Measurements from ENCODE around the gene IPCEF1. TPM values are rescaled to one million over a fixed set of nuclear protein-coding genes. Genes with fewer than 3 reads are reported as not detected.
"Not testable (repeated sequence)": the region's sequence is repeated elsewhere in the genome, so short reads cannot be mapped to it uniquely, and the experiment has no call there.

The IPCEF1 gene
- total RNA-seq, 5 donors from 2014 or later (not counting 1 experiment from before 2014, with no cell fraction given), result 57.6 to 132 (median 69.4) TPM

DNA sequence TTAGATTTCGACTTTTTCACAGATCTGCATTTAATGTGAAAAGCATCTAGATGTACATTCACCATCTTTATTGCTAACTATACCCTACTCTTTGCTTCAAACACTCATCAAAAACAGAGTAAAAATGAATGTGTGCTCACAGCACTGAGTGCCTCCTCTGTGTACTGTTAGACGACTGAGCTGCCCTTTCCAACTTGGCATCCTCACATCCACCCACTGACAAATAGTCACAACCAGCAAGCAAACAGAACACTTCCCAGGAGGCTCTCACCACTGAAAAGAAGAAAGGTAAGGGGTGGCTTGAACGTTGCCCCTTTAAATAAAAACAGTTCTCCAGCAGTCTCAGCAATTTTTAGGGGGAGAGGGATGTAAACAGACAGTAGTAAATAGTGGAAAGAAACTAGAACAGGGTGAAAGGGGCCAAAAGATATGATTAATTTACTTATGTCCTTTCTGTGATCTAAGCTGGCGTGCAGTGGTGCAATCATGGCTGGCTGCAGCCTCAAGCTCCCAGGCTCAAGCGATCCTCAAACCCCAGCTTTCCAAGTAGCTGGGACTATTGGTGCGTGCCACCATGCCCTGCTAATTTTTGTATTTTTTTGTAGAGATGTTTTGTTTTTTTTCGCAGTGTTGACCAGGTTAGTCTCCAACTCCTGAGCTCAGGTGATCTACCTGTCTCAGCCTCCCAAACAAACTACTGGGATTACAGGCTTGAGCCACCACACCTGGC, 48.7 kb downstream of the IPCEF1 start:
- WGBS (ENCODE audit: insufficient coverage), result 100% methylated on average over 1 of the region's 7 CpGs
- no peak overlapping the region for H3K4me3 ChIP-seq (ENCODE audit: control insufficient read depth in 1 of 2, extremely low read depth in 1 of 2, low read length in 1 of 2)
- Mint-ChIP-seq H3K4me1 (no peaks in the 10 kb centered on the region), H3K9me3 (peaks cover 0 to 8% (median 0%) of the 10 kb centered on the region in 3 donors), H3K4me3 (no peak overlapping the region), H3K27me3 (peaks cover 0 to 6% of the 10 kb centered on the region in 2 donors), H3K36me3 (peaks cover 6% of the 10 kb centered on the region), H3K27ac (no peak overlapping the region)
- H3K36me3 ChIP-seq (ENCODE audit: control insufficient read depth in 2 of 2, extremely low read depth in 1 of 2, insufficient read depth in 1 of 2, low read length in 1 of 2), result no peaks in the 10 kb centered on the region
- ChIA-PET CTCF (no interaction called here), POLR2A (no interaction called here)
- no peaks in the 10 kb centered on the region for H3K4me1 ChIP-seq (ENCODE audit: control insufficient read depth in 1 of 2, extremely low read depth in 1 of 2, insufficient read depth in 2 of 2, low read length in 2 of 2)
- ATAC-seq (replicated peaks in 1 of 4) (no peak), DNase-seq (no peak)
- no peaks in the 10 kb centered on the region for H3K9me3 ChIP-seq
- H3K27ac ChIP-seq (ENCODE audit: low read length), result no peak overlapping the region
- H3K27me3 ChIP-seq (replicated peaks in 1 of 2; ENCODE audit: control insufficient read depth in 2 of 2, extremely low read depth in 1 of 2, insufficient read depth in 2 of 2, low read length in 1 of 2), result peaks cover 0 to 4% of the 10 kb centered on the region in 2 experiments

DNA sequence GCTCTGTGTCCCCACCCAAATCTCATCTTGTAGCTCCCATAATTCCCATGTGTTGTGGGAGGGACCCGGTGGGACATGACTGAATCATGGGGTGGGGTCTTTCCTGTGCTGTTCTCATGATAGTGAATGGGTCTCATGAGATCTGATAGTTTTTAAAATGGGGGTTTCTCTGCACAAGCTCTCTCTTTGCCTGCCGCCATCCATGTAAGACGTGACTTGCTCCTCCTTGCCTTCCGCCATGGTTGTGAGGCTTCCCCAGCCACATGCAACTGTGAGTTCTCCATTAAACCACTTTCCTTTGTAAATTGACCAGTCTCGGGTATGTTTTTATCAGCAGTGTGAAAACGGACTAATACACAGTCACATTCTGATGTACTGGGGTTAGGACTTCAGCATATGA, 49.5 kb downstream of the IPCEF1 start:
- H3K9me3 Mint-ChIP-seq; H3K4me3 Mint-ChIP-seq; DNase-seq; H3K4me1 Mint-ChIP-seq; H3K27me3 Mint-ChIP-seq; H3K27me3 ChIP-seq (replicated peaks in 1 of 2; ENCODE audit: control insufficient read depth in 2 of 2, extremely low read depth in 1 of 2, insufficient read depth in 2 of 2, low read length in 1 of 2); POLR2A ChIA-PET; H3K27ac ChIP-seq (ENCODE audit: low read length); H3K9me3 ChIP-seq; H3K36me3 ChIP-seq (ENCODE audit: control insufficient read depth in 2 of 2, extremely low read depth in 1 of 2, insufficient read depth in 1 of 2, low read length in 1 of 2); H3K27ac Mint-ChIP-seq; CTCF ChIA-PET; H3K4me1 ChIP-seq (ENCODE audit: control insufficient read depth in 1 of 2, extremely low read depth in 1 of 2, insufficient read depth in 2 of 2, low read length in 2 of 2); ATAC-seq (replicated peaks in 1 of 4); H3K4me3 ChIP-seq (ENCODE audit: control insufficient read depth in 1 of 2, extremely low read depth in 1 of 2, low read length in 1 of 2); H3K36me3 Mint-ChIP-seq: not testable (repeated sequence)
- 100% methylated on average over 2 of the region's 6 CpGs for WGBS (ENCODE audit: insufficient coverage)

DNA sequence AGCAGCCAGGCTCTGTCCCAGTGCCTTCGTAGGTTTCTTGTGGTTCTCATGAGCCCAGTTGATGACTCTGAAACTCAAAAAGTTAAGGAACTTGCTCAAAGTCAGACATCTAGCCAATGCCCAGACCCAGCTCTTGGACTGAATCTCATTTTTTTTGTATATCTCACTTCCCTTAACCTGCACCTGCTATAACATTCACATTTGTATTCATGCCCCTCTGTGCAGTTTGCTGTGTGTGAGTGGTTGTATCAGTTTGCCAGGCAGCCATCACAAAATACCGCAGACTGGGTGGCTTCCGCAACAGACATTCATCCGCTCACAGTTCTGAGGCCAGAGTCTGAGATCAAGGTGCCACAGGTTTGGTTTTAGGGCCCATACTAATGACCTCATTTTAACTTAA, 49.9 kb downstream of the IPCEF1 start:
- H3K4me1 Mint-ChIP-seq, result peaks cover 6 to 9% (median 9%) of the 10 kb centered on the region in 3 donors
- ChIA-PET CTCF (interaction anchor here in 1 of 2 donors (0.6 kb wide), 1 partner anchor 809 kb away, joined by 3 read pairs; no protein-coding TSS in a partner anchor), POLR2A (no interaction called here)
- peaks cover 0 to 4% of the 10 kb centered on the region in 2 experiments for H3K27me3 ChIP-seq (replicated peaks in 1 of 2; ENCODE audit: control insufficient read depth in 2 of 2, extremely low read depth in 1 of 2, insufficient read depth in 2 of 2, low read length in 1 of 2)
- H3K27ac ChIP-seq (ENCODE audit: low read length), result no peak overlapping the region
- H3K4me3 Mint-ChIP-seq, result no peak overlapping the region
- peaks cover 4 to 5% of the 10 kb centered on the region in 2 experiments for H3K4me1 ChIP-seq (ENCODE audit: control insufficient read depth in 1 of 2, extremely low read depth in 1 of 2, insufficient read depth in 2 of 2, low read length in 2 of 2)
- no peaks in the 10 kb centered on the region for H3K9me3 ChIP-seq
- no peak for DNase-seq
- H3K27ac Mint-ChIP-seq, result no peak overlapping the region
- WGBS (ENCODE audit: insufficient coverage), result 100% methylated on average over 4 of the region's 4 CpGs
- no peak for ATAC-seq (replicated peaks in 1 of 4)
- no peaks in the 10 kb centered on the region for H3K36me3 ChIP-seq (ENCODE audit: control insufficient read depth in 2 of 2, extremely low read depth in 1 of 2, insufficient read depth in 1 of 2, low read length in 1 of 2)
- H3K4me3 ChIP-seq (ENCODE audit: control insufficient read depth in 1 of 2, extremely low read depth in 1 of 2, low read length in 1 of 2), result no peak overlapping the region
- peaks cover 0 to 8% (median 0%) of the 10 kb centered on the region in 3 donors for H3K9me3 Mint-ChIP-seq
- peaks cover 6% of the 10 kb centered on the region for H3K36me3 Mint-ChIP-seq
- H3K27me3 Mint-ChIP-seq, result peaks cover 0 to 3% of the 10 kb centered on the region in 2 donors

DNA sequence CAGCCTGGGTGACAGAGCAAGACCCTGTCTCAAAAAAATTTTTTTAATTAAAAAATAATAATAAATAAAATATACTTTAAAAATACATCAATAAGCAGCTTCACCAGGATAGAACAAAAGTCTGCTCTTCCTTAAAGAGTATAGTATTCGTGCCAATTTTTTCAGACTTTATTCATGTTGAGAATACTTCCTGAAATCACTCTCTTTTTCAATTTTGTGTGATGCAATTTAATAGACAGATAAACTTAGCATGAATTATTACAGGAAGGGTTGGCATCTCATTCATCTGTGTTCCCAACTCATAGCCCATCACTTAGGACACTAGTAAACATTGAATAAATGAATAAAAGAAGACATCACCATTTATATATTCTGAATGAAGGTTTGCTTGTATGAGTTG, 52.4 kb downstream of the IPCEF1 start:
- Mint-ChIP-seq H3K4me3 (no peak overlapping the region), H3K27me3 (no peaks in the 10 kb centered on the region), H3K9me3 (no peaks in the 10 kb centered on the region), H3K27ac (no peak overlapping the region), H3K36me3 (no peaks in the 10 kb centered on the region), H3K4me1 (peaks cover 6 to 11% (median 9%) of the 10 kb centered on the region in 3 donors)
- Histone ChIP-seq H3K9me3 (no peaks in the 10 kb centered on the region), H3K36me3 (ENCODE audit: control insufficient read depth in 2 of 2, extremely low read depth in 1 of 2, insufficient read depth in 1 of 2, low read length in 1 of 2) (no peaks in the 10 kb centered on the region), H3K27ac (ENCODE audit: low read length) (no peak overlapping the region), H3K4me1 (ENCODE audit: control insufficient read depth in 1 of 2, extremely low read depth in 1 of 2, insufficient read depth in 2 of 2, low read length in 2 of 2) (peaks cover 4 to 5% of the 10 kb centered on the region in 2 experiments), H3K4me3 (ENCODE audit: control insufficient read depth in 1 of 2, extremely low read depth in 1 of 2, low read length in 1 of 2) (no peak overlapping the region), H3K27me3 (replicated peaks in 1 of 2; ENCODE audit: control insufficient read depth in 2 of 2, extremely low read depth in 1 of 2, insufficient read depth in 2 of 2, low read length in 1 of 2) (no peaks in the 10 kb centered on the region)
- ChIA-PET POLR2A (no interaction called here), CTCF (interaction anchor here in 1 of 2 donors (0.5 kb wide), 1 partner anchor 479 kb away, joined by 3 read pairs; no protein-coding TSS in a partner anchor)
- no CpG with 5 or more reads among the region's 1 CpG for WGBS (ENCODE audit: insufficient coverage)
- no peak for DNase-seq
- no peak for ATAC-seq (replicated peaks in 1 of 4)

DNA sequence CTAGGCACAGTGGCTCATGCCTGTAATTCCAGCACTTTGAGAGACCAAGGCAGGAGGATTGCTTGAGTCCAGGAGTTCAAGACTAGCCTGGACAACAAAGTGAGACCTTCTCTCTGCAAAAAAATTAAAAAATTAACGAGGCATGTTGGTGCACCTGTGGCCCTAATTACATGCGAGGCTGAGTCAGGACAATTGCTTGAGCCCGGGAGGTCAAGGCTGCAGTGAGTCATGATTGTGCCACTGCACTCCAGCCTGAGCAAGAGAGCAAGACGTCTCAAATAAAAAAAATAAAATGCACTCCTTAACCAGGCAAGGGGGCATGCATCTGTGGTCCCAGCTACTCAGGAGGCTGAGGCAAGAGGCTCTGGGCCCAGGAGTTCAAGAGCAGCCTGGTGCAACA, 53.0 kb downstream of the IPCEF1 start:
- H3K4me1 Mint-ChIP-seq, result peaks cover 6 to 11% (median 9%) of the 10 kb centered on the region in 3 donors
- H3K27me3 ChIP-seq (replicated peaks in 1 of 2; ENCODE audit: control insufficient read depth in 2 of 2, extremely low read depth in 1 of 2, insufficient read depth in 2 of 2, low read length in 1 of 2); H3K36me3 Mint-ChIP-seq; CTCF ChIA-PET; H3K4me1 ChIP-seq (ENCODE audit: control insufficient read depth in 1 of 2, extremely low read depth in 1 of 2, insufficient read depth in 2 of 2, low read length in 2 of 2); H3K36me3 ChIP-seq (ENCODE audit: control insufficient read depth in 2 of 2, extremely low read depth in 1 of 2, insufficient read depth in 1 of 2, low read length in 1 of 2); DNase-seq; ATAC-seq (replicated peaks in 1 of 4); H3K9me3 ChIP-seq; H3K4me3 ChIP-seq (ENCODE audit: control insufficient read depth in 1 of 2, extremely low read depth in 1 of 2, low read length in 1 of 2); POLR2A ChIA-PET; H3K27ac ChIP-seq (ENCODE audit: low read length); H3K4me3 Mint-ChIP-seq; H3K27me3 Mint-ChIP-seq; H3K9me3 Mint-ChIP-seq; H3K27ac Mint-ChIP-seq: not testable (repeated sequence)
- WGBS (ENCODE audit: insufficient coverage), result 75% methylated on average over 3 of the region's 4 CpGs

- Mint-ChIP-seq H3K36me3 (no peaks in the 10 kb centered on the region), H3K4me3 (no peak overlapping the region), H3K27me3 (peaks cover 0 to 3% of the 10 kb centered on the region in 2 donors), H3K9me3 (no peaks in the 10 kb centered on the region), H3K27ac (no peak overlapping the region), H3K4me1 (peaks cover 6 to 11% (median 9%) of the 10 kb centered on the region in 3 donors)
- peak in 11 of 35 experiments; percentile 2 to 28 (median 7) for DNase-seq
- 100% methylated on average over 1 of the region's 10 CpGs for WGBS (ENCODE audit: insufficient coverage)
- H3K27me3 ChIP-seq (replicated peaks in 1 of 2; ENCODE audit: control insufficient read depth in 2 of 2, extremely low read depth in 1 of 2, insufficient read depth in 2 of 2, low read length in 1 of 2), result no peaks in the 10 kb centered on the region
- ChIA-PET POLR2A (no interaction called here), CTCF (interaction anchor here (0.6 to 0.8 kb wide), 2 partner anchors 22 to 82 kb away, joined by 3 read pairs; no protein-coding TSS in a partner anchor)
- H3K9me3 ChIP-seq, result no peaks in the 10 kb centered on the region
- peaks cover 4 to 5% of the 10 kb centered on the region in 2 experiments for H3K4me1 ChIP-seq (ENCODE audit: control insufficient read depth in 1 of 2, extremely low read depth in 1 of 2, insufficient read depth in 2 of 2, low read length in 2 of 2)
- no peak overlapping the region for H3K4me3 ChIP-seq (ENCODE audit: control insufficient read depth in 1 of 2, extremely low read depth in 1 of 2, low read length in 1 of 2)
- no peaks in the 10 kb centered on the region for H3K36me3 ChIP-seq (ENCODE audit: control insufficient read depth in 2 of 2, extremely low read depth in 1 of 2, insufficient read depth in 1 of 2, low read length in 1 of 2)
- peak; percentile 68 to 92 (median 82) for ATAC-seq (replicated peaks in 1 of 4)
- H3K27ac ChIP-seq (ENCODE audit: low read length), result no peak overlapping the region
These were observed 54.5 kb downstream of the IPCEF1 start for GRCh38 chr6:154301839-154302752.
